GM19351 (cell line): Measurements from ENCODE around the gene UBE2E2.
A peak's percentile ranks its signal among the peaks of the same experiment; 100 is the strongest.

ENCODE experiments used
- ATAC-seq: cut with Tn5 transposase; IDR thresholded peaks from one replicate; pipeline ENCODE4 v1.9.1; 2021; ENCODE audit warnings: mild to moderate bottlenecking, moderate library complexity; ENCODE audit not compliant: unreplicated experiment

The UBE2E2 gene

DNA sequence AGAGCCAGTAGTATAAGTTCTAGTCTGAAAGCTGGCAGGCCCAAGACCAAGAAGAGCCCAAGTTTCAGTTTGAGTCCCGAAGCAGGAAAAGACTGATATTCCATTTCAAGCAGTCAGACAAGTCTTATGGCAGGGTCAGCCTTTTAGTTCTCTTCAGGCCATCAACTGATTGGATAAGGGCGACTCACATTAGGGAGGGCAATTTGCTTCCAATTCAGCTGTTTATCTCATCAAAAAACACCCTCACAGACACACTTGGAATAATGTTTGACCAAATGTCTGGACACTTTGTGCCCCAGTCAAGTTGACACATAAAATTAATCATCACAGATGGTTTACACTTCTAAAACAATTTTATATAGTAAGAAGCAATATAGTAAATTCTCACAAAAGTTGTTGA, 69.7 kb downstream of the UBE2E2 start:
- no peak for ATAC-seq

DNA sequence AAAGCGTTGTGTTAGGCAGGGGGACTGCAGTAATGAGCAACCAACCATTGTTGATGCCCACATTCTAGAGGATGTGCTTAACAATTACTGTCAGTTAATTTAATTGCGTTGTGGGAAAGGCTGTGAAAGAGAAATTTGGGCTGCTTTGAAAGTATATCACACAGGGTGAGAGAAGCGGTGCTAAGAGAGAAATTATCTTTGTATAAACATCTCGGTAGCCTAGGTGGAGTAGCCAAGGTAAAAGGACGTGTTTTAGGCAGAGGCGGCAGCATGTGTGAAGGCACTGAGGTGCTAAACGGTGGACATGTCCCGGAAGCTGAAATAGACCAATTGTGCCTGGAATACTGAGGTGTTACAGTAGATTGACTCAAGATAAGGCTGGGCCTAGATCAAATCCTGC, 71.9 kb downstream of the UBE2E2 start:
- no peak for ATAC-seq

DNA sequence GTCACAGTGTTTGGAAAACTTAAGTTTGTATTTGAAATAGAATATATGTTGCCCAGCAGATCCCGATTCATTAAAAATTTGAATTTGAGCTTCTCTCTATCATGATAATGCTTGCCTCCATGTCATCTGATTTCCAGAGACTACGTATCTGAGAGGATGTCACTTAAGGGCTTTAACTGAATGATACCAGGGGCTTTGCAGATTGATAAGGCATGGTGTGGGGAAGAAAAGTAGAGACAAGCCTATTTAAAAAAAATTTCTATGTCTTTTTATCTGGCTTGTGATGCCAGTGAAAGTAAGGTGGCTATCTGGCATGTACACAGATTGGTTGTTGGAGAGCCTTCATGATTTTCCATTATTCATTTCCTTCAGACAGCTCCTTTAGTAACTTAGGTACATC, 72.7 kb downstream of the UBE2E2 start:
- ATAC-seq, result no peak

DNA sequence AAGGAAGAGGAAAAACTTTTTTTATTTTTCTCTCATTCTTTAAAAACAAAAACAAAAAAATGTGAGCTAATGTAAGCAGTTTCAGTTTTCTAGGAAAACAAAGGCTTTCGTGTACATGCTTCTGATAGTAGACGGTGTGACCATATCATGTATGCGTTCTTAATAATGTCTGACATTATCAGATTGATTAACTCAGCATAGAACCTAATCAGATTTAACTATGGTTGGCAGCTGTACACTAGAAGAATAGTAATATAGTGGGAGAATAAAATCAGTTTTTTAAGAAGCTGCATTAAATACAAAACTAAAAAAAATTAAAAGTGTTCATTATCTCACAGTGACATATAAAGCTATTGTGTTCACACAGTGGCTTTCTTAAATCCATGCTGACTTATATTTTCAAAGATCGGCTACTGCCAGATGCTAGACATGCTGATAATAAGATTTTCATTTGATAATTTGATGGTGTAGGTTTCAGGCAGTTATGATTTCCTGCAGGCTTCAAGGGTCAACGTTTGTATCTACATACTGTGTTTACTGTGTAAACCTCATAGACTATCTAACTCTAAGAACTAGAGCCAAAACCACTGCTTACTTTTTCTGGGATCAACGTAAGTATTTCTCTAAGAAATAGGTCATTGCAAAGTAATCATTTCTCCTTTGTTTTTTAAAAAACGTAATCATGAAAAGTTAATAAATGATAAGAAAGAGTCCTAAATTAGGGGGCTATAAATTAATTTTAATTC, 74.0 kb downstream of the UBE2E2 start:
- no peak for ATAC-seq

DNA sequence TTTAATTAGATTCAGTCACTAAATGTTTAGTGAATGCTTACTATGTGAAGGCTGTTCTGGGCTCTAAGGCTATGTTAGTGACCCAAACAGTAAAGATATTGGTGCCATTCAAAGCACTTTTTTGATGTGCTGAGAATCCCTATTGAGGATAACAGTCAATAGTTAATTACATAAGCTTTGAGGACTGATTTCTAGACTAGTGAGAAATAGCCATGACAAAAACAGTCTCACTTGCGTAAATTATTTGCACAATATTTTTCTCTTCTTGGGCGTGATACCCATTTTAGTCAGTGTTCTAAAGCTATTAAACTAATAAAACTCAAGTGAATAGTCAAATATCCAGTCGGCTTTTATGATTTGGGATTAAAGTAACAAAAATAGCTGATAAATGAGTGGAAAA, 74.6 kb downstream of the UBE2E2 start:
- no peak for ATAC-seq

DNA sequence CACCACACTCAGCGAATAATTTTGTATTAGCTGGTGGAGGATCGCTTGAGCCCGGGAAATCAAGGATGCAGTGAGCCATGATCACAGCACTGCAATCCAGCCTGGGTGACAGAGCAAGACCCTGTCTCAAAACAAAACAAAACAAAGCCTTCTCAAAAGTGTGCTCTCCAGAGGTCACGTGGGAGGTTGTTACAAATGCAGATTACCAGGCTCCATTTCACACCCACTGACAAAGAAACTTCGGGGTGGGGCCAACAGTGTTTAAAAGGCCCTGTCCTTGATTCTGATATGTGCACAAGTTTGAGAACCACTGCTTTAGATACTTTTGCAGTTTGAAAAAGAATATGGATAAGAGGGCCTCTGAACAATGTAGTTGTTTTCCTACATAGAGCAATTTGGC, 80.5 kb downstream of the UBE2E2 start:
- ATAC-seq, result no peak

DNA sequence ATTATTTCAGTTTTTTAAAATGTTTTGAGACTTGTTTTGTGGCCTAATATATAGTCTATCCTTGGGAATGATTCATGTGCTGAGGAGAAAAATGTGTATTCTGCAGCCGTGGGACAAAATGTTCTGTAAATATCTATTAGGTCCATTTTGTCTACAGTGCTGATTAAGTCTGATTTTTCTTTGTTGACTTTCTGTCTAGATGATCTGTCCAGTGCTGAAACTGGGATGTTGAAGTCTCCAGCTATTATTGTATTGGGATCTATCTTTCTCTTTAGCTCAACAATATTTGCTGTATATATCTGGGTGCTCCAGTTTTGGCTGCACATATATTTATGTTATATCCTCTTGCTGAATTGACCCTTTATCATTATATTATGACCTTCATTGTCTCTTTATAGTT, 85.2 kb downstream of the UBE2E2 start:
- ATAC-seq, result no peak

DNA sequence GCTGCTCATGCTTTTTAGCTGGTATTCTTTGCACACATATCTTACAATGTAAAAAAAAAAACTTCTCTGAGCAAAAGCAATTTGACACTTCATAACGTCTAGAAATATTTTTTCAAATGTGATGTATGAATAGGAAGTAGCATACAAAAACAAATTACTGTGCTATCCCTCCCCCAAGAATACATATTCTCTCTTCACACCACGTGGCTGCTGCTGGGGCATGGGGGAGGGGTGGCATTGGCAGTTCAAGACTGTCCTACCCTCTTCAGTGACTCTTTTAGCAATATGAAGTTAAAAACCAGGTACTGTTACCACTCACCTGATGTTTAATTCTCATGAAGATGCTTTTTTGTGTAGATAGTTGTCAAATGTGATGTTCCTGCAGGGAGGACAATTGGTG, 85.6 kb downstream of the UBE2E2 start:
- ATAC-seq, result no peak

DNA sequence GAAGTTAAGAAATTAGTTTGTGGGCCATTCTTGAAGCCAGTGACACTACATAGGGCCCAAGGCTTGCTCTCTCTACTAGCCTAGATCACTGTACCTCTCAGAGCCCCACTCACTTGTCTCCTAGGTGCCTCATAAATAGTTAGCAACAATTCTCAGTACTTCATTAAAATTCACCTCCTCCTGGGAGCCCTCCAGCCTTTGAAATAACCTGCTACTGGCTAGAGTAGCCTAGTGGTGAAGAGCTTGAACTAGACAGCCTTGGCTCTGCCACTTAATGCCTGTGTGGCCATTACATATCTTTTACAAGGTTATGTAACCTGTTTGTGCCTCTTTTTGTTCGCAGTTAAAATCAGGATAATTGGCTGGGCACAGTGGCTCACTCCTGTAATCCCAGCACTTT, 89.3 kb downstream of the UBE2E2 start:
- ATAC-seq, result no peak

DNA sequence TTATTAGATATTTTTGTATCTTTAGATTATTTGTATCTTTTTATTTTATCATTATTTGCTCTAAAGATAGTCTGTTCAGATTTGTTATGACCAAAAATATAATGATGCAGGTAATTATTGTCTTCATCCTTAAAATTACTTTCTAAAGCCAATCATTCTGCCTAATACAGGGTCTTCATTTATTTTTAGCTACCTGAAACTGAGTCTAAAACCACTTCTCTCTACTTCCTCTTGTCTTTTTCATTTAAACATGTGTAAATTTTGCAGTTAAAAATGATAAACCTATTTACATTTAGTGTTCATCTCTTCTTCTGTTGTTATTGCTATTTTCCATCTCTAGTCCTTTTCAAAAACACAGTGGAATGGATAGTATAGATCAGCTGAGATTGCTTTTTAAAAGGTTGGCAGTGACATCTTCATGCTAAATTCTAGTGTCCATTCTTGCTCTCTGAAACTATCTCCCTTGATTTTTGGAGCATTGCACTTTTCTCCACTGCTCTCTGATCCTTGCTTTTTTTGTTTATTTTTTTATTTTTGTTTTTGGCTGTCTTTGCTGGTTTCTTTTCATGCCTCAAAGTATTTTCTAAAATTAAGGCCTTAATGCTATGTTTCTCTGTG, 91.8 kb downstream of the UBE2E2 start:
- ATAC-seq, result peak; percentile 89

DNA sequence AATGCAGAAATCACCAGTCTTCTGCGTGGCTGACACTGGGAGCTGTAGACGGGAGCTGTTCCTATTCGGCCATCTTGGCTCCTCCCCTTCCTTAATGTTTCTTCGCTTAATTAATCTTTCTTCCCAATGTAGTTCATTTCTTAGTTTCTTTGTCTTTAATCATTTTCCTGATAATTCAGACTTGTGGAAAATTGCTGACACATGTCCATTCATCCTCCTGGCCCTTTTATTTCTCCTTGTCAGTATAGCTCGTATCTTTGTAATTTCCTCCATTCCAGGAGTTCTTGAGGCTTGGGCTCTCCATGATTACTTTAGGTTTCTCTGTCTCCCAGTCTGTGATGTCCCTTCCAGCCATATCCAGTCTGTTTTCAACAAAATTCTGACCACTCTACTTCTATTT, 98.7 kb downstream of the UBE2E2 start:
- ATAC-seq, result no peak

DNA sequence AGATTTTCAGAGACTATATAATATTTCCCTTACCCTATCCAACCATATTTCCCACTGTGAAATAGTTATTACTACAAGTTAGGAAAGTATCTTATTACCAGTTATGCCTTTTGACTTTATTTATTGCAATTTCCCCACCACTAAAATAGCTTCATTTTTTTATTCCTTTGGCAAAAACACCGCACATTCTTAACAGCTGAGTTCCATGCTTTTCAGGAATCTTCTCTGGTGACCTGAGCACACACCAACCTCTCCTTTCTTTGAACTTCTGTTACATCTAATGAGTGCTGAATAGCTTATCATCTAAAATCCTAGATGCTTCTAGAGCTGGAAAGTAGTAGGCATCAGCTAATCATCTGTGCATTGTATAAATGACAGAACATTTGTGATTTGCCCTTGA, 99.1 kb downstream of the UBE2E2 start:
- no peak for ATAC-seq

DNA sequence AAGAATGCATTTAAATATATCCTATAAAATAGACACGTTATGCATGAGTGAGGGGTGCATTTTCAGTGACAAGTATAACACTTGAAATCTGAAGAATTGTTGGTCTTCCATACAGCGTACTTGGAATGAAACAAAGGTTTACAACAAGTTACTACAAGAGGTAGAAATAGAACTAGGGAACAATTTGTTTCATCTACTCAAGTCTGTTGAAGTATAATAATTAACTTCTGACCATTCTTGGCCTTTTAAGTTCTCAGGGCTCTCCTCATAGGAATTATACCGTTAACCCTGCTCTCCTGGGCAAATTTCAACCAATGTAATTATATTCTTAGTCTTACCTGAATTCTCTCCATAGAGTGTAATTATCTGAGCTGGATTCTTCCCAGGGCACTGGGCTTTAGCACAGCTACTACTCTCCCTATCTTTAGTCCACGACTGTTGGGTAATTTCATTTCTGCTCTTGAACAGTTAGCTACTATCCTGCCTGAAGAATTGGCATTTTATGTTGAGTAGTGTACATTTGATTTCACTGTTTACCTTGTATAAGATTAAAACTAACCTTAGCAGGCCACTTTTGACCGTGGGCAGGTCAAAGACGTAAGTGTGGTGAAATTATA, 100.6 kb downstream of the UBE2E2 start:
- no peak for ATAC-seq

DNA sequence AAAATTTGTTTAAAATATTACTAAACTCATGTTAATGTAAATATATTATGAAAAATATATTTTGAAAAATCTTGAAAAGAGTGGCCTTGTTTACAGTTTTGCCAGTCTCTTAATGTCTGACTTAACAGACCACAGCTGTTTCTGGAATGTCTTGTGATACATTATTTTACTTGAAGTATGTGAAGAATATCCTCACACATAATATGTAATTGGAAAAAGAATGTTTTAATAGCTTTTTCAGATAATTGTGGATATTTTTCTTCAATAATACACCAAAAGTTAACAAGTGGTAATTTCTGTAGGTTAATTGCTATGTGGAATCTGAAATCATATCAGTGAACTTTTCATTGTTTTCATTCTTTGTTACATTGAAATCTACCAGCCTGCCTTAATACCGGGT, 101.3 kb downstream of the UBE2E2 start:
- ATAC-seq, result no peak

DNA sequence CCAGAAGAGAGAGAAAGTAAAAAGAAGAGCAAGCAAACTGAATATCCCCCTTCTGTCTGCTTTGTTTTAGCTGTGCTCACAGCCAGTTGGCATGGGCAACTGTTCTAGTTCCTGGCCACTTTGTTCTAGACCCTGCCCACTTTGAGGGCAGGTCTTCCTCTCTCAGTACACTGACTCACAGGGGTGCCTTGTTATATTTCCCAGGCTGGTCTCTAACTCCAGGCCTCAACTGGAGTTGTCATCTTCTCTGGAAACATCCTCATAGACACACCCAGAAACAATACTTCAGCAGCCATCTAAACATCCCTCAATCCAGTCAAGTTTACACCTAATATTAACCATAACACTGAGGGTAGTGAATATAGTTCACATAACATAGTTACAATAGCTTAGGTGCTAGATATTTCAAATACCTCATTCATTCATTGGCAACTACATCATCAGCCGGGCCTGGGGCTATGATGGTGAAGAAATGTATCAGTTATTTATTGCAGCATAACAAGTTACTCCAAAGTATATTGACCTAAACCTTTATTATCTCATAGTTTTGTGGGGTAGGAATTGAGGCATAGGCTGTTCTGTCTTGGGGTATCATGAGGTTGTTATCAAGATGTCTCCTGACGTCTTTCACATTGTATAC, 106.0 kb downstream of the UBE2E2 start:
- no peak for ATAC-seq

DNA sequence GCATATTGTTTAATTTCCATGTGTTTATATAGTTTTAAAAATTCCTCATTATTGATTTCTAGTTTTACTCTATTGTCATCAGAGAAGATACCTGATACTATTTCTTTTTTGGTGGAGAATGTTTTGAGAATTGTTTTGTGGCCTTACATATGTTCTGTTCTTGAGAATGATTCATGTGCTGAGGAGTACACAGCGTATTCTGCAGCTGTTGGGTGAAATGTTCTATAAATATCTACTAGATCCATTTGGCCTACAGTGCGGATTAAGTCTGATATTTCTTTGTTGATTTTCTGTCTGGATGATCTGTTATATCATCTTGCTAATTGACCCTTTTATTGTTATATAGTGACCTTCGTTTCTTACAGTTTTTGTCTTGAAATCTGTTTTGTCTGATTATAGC, 109.7 kb downstream of the UBE2E2 start:
- no peak for ATAC-seq

DNA sequence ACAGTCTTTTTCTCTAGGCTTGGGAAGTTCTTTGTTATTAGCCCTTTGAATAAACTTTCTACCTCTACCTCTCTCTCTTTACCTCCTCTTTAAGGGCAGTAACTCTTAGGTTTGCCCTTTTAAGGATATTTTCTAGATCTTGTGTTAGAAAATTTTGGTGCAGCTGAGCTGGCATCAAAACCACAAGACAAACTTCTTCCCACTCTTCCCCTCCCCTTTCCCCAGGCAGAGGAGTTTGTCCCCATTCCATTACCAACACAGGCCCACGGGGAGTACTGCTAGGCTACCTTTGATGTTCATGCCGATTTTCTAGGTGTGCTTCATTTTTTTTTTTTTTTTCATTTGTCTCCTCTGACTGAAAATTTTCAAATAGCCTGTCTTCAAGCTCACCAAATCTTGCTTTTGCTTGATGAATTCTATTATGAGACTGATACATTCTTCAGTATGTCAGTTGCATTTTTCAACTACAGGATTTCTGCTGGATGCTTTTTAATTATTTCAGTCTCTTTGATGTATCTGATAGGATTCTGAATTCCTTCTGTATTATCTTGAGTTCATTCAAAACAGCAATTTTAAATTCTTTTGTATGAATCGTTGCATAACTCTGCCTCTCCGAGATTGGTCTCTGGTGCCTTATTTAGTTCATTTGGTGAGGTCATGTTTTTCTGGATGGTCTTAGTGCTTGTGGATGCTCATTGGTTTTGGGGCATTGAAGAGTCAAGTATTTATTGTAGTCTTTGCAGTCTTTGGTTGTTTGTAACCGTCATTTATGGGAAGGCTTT, 112.0 kb downstream of the UBE2E2 start:
- ATAC-seq, result no peak

DNA sequence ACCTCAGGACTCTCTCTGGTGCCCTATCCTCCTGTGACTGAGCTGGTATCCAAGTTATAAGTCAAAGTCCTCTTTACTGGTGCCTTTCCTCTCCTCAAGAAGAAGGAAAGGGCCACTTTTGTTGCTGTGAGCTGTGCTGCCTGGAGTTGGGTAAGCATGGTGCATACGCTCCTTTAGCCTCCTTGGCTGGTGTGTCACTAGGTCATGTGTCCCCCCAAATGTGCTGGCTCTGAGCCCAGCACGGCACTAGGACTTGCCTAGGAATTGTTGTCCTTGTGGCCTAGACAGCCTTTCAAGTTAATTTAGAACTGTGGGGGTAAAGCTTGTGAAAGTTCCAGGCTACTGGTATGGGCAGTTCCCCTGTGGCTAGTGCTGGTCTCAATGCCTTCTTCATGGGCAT, 113.8 kb downstream of the UBE2E2 start:
- no peak for ATAC-seq

DNA sequence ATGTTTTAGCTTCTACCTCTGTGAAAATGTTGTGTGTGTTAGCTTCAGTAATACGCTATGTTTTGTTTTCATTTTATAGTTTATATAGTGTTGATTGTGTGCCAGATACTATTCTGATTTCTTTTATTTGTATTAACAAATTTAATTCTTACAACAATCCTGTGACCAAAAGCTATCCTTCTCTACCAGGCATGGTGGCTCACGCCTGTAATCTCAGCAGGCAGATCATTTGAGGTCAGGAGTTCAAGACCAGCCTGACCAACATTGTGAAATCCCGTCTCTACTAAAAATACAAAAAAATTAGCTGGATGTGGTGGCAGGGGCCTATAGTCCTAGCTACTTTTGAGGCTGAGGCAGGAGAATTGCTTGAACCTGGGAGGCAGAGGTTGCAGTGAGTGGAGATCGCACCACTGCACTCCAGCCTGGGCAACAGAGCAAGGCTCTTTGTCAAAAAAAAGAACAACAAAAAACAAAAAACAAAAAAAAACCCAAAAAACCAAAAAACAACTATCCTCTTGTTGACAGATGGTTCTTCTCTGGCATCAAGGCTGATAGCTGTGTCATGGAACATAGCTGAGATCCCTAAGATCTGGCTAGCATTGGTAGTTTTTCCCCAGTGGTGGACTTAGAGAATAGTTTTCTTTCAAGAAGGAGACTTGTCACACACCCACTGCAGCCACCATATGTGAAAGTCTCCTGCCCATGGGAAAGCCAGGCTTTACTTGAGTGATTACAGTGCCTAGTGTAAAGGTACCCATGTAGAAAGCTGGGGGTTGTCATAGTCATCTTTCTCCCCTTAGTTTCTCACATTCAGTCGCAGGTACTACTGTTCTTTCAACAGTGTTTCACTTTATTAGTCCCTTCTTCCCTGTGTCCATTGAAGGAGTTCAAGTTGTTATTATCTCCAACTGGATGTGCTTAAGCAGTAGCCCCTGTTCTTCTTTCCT, 116.5 kb downstream of the UBE2E2 start:
- no peak for ATAC-seq
